OCI-M2 (cell line): ENCODE results near the gene LZIC.

Experiments used
- DNase-seq: peaks from one replicate; lab custom pipeline; 2025; ENCODE audit not compliant: unreplicated experiment; lab: John Stamatoyannopoulos, UW

The LZIC gene

DNA sequence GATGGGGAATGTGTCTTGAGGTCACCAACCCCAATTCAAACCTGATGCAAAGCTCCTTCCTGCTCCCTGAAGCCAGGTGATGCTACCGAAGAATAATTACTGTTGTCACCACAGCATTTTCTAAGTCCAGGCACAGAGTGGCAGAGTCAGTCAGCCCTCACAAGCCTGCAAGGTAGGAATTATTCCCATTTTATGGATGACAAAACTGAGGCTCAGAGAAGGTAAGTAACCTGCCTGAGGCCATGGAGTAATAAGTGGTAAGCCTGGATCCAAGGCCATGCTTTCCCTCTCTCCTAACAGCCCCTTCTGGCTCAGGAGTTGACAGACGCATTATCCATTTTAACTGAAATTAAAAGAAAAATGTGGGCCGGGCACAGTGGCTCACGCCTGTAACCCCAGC lies 56.1 kb downstream of the LZIC start:
- no peak for DNase-seq

- no peak for DNase-seq
Observed at GRCh38 chr1:9886092-9886742, 57.0 kb downstream of the LZIC start.

GRCh38 chr1:9884805-9885204 lies 58.4 kb downstream of the LZIC start:
- DNase-seq = no peak

GRCh38 chr1:9883585-9884449 lies 59.4 kb downstream of the LZIC start:
- no peak for DNase-seq

- no peak for DNase-seq
Observed at GRCh38 chr1:9882945-9883303, 60.3 kb downstream of the LZIC start.

- DNase-seq = no peak
Observed at GRCh38 chr1:9882296-9882944, 60.8 kb downstream of the LZIC start.

GRCh38 chr1:9881838-9882249 lies 61.3 kb downstream of the LZIC start:
- DNase-seq = no peak
